Measurements from ENCODE around the gene AKR7A3.

GRCh38 chr1:19328486-19328885, 39.9 kb upstream of the AKR7A3 start:
- TF ChIP-seq POLR2A (IDR thresholded peaks at IDR 0.05) (no peak), CTCF (IDR thresholded peaks at IDR 0.05) (no peak)

Measured in tibial nerve (tissue), 3 donors.